IPS-NIHi7 (cell line): ENCODE data around the gene ZNF3.

Experiments
- DNase-seq: peaks from one replicate; pipeline ENCODE4 v3.0.0; 2012; ENCODE audit warnings: mixed read lengths; ENCODE audit errors: extremely low spot score

ZNF3 gene

GRCh38 chr7:100109521-100110163, 28.1 kb upstream of the ZNF3 start:
- no peak for DNase-seq

- DNase-seq: no peak
Observed at GRCh38 chr7:100107890-100108289, 26.4 kb upstream of the ZNF3 start.

- no peak for DNase-seq
Observed at GRCh38 chr7:100107125-100107737, 25.7 kb upstream of the ZNF3 start.

GRCh38 chr7:100106633-100107032, 25.1 kb upstream of the ZNF3 start:
- no peak for DNase-seq

GRCh38 chr7:100105534-100105933, 24.0 kb upstream of the ZNF3 start:
- DNase-seq: no peak

GRCh38 chr7:100102950-100103840, 21.7 kb upstream of the ZNF3 start:
- DNase-seq: no peak

GRCh38 chr7:100101016-100101862, 19.7 kb upstream of the ZNF3 start, which contains the start of the genes AP4M1 and MCM7:
Gene AP4M1, plus strand, starts transcription at chr7:100101643. Its CDS starts 72 bp downstream, at chr7:100101715.
Gene MCM7, minus strand, starts transcription at chr7:100101397. Its CDS starts 103 bp downstream, at chr7:100101294.
- peak; percentile 97 for DNase-seq

GRCh38 chr7:100100420-100101015, 19.0 kb upstream of the ZNF3 start:
- DNase-seq: peak; percentile 89

GRCh38 chr7:100099452-100099851, 17.9 kb upstream of the ZNF3 start:
- no peak for DNase-seq

GRCh38 chr7:100098913-100099312, 17.4 kb upstream of the ZNF3 start:
- no peak for DNase-seq

GRCh38 chr7:100095704-100096103, 14.2 kb upstream of the ZNF3 start:
- DNase-seq: no peak

- no peak for DNase-seq
Observed at GRCh38 chr7:100095289-100095688, 13.8 kb upstream of the ZNF3 start.

GRCh38 chr7:100093925-100094486, 12.5 kb upstream of the ZNF3 start:
- no peak for DNase-seq

GRCh38 chr7:100093498-100093897, 12.0 kb upstream of the ZNF3 start:
- DNase-seq: no peak

- no peak for DNase-seq
Observed at GRCh38 chr7:100093054-100093453, 11.5 kb upstream of the ZNF3 start.

GRCh38 chr7:100091411-100092181, 10.1 kb upstream of the ZNF3 start:
- DNase-seq: no peak

- no peak for DNase-seq
Observed at GRCh38 chr7:100090527-100091410, 9.2 kb upstream of the ZNF3 start.

- DNase-seq: no peak
Observed at GRCh38 chr7:100089458-100090196, 8.1 kb upstream of the ZNF3 start.
